Measurements from ENCODE around the gene RPTOR. TPM values are rescaled to one million over a fixed set of nuclear protein-coding genes. Genes with fewer than 3 reads are reported as not detected.

RPTOR gene
- total RNA-seq, 1 experiment from 2014 or later = 15.2 TPM

GRCh38 chr17:80780381-80781198 is 236.0 kb downstream of the RPTOR start:
- no peak for DNase-seq (ENCODE audit: low spot score)

GRCh38 chr17:80781211-80781610 is 236.6 kb downstream of the RPTOR start:
- DNase-seq (ENCODE audit: low spot score) = no peak

- DNase-seq (ENCODE audit: low spot score) = no peak
Observed at GRCh38 chr17:80781807-80782277, 237.2 kb downstream of the RPTOR start.

DNA sequence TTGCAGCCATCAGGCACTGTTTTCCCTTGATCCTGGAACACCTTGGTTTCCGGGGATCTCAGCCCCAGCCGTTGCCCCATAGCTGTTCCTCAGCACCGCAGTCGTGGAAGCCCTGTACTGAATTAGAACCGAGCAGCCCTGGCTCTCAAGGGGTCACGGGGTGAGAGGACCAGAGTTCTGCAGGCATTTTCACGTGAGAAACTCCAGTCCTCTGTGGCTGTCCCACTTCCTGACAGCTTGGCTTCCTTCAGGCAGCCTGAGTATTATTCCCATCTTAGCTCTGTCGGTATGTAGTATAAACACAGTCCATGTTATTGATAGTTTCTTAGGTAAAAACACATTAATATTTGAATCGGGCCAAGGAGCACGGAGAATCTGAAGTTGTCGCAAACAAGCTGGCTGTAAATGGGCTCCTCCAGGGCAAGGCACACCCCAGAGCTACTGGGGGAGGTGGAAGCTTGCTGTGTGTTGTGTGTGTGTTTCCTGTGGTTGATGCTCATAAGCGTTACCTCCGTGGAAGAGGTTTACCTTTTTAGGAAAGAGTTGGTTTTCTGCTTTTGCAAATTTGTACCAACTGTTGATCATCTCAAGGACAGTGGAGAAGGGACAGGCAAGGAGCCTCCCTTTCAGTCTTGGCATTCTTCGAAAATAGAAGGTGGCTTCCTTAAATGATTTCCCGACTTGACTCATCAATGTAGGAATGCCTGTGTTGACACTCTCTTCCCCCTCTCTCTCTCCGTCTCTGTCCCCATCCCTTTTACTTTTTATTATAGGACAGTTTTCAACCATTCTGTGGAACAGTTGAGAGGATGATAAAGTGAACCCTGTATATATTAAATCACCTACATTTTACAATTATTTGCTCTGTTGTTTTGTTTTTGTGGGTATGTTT is 238.1 kb downstream of the RPTOR start:
- DNase-seq (ENCODE audit: low spot score) = no peak

GRCh38 chr17:80783486-80783885 is 238.8 kb downstream of the RPTOR start:
- DNase-seq (ENCODE audit: low spot score) = no peak

- DNase-seq (ENCODE audit: low spot score) = no peak
Observed at GRCh38 chr17:80783971-80784370, 239.3 kb downstream of the RPTOR start.

DNA sequence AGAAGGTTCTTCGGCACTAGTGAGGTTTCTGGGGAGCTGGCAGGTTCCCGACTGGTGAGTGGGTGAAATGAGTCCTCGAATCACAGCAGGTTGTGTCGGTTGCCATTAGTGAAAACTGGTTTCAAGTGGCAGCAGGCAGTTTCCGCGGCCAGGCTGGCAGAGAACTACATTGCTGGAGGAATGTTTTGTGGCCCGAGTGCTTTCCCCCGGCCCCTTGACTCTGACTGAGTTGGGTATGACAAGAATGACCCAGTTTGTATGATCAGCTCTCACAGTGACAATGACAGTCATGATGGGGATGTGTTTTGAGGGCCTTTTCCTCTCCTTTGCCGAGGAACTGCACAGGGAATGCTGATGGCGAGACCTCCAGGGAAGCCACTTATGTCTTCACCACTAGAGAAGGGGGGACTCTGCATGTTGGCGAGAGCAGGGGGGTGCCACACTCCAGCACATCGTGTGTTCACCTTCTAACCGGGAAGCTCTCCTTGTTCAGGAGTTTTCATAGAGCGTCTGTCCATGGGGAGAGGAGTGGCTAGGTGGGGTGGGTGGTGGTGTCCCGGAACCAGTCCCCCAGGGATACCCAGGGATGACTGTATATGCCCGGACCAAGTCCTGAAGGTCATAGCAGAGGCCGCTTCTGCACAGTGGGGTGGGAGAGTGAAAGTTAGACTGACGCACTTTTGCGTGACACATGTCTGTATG is 241.0 kb downstream of the RPTOR start:
- DNase-seq (ENCODE audit: low spot score) = no peak

GRCh38 chr17:80786470-80786869 is 241.8 kb downstream of the RPTOR start:
- DNase-seq (ENCODE audit: low spot score) = no peak

- DNase-seq (ENCODE audit: low spot score) = no peak
Observed at GRCh38 chr17:80786887-80787286, 242.2 kb downstream of the RPTOR start.

GRCh38 chr17:80787881-80788280 is 243.2 kb downstream of the RPTOR start:
- DNase-seq (ENCODE audit: low spot score) = no peak

GRCh38 chr17:80789356-80789902 is 244.8 kb downstream of the RPTOR start:
- peak; percentile 92 for DNase-seq (ENCODE audit: low spot score)

DNA sequence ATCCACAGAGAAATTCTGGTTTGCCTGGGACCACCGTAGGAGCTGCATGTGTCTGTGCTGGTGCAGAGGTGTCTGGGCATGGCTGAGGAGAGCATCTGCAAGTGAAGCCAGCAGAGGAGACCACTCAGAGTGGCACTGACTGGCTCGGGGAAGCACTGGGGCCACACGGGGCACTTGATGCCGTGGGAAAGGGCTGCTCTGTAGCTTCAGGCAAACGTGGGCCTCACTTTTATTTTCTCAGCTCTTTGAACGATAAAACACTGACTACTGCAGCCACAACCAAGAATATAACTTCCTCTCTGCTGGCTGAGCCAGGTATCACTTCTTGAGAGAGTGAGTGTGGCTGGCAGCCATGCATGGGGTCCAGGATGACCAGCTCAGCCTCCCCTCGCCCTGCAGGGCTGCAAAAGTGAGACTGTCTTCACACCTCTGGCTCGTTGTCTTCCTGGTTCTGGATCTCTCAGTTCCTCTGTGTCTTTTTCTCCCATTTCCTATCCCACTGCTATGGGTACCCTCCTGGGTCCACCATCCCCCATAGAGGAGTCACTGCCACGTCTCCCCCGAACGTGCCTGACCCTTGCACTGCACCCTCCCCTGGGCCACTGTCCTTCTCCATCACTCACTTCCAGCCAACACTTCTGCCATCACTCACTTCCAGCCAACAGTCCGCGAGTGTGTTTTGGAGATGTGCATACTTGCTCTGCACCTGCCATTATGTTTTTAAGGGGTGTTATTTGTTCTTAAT is 245.6 kb downstream of the RPTOR start:
- DNase-seq (ENCODE audit: low spot score) = no peak

- DNase-seq (ENCODE audit: low spot score) = no peak
Observed at GRCh38 chr17:80790981-80791742, 246.5 kb downstream of the RPTOR start.

- peak; percentile 98 for DNase-seq (ENCODE audit: low spot score)
Observed at GRCh38 chr17:80791758-80792284, 247.2 kb downstream of the RPTOR start.

- peak; percentile 41 for DNase-seq (ENCODE audit: low spot score)
Observed at GRCh38 chr17:80792373-80792781, 247.7 kb downstream of the RPTOR start.

DNA sequence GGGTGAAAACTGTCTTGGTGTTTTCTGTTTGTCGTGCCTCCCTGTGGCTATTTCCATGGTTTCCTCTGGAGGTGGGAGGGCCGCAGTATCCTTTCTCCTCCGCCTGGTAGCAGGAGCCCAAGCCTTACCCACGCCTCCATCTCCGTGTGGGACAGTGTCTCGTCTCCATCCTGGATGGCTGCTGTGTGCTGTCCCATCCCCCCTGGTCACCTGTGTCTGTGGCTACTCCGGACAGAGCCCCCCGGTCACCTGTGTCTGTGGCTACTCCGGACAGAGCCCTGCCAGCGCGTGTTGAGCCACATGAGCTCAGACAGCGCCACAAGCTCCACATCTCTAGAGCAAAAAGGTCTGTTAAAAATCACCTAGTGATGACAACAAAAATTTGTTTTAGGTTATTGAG is 248.8 kb downstream of the RPTOR start:
- DNase-seq (ENCODE audit: low spot score) = no peak

DNA sequence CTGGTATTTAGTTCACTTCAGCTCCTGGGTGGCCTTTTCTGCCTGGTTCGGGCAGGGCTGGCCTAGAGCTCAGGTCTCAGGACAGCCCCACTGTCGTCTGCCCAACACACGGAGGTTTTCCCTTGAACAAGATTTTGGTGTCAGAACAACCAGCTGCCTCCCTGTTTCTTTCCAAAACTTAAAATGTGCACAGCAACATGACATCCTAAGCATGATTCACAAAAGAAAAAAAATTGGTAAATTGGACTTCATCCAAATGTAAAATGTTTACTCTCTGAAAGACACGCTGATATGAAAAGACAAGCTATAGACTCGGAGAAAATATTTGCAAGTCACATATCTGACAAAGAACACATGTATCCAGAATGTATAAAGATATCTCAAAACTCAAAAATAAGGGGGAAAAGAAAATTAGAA is 249.2 kb downstream of the RPTOR start:
- no peak for DNase-seq (ENCODE audit: low spot score)

GRCh38 chr17:80794281-80795089 is 249.8 kb downstream of the RPTOR start:
- no peak for DNase-seq (ENCODE audit: low spot score)

GRCh38 chr17:80795090-80795580 is 250.5 kb downstream of the RPTOR start:
- DNase-seq (ENCODE audit: low spot score) = no peak
